K562 treated with DMSO at 1 percent for 24 hours (cell line): ENCODE measurements around the gene L1TD1. TPM values are rescaled to one million over a fixed set of nuclear protein-coding genes. Genes with fewer than 3 reads are reported as not detected.

ENCODE experiments used
- total RNA-seq: library from RNA; unstranded; fragments of 300-600 nt; gene quantifications from 2 replicates; pipeline ENCODE4 v1.2.3, GENCODE V29; 2022; ENCODE audit warnings: low read depth; ENCODE audit not compliant: insufficient read depth

L1TD1 gene, protein sequence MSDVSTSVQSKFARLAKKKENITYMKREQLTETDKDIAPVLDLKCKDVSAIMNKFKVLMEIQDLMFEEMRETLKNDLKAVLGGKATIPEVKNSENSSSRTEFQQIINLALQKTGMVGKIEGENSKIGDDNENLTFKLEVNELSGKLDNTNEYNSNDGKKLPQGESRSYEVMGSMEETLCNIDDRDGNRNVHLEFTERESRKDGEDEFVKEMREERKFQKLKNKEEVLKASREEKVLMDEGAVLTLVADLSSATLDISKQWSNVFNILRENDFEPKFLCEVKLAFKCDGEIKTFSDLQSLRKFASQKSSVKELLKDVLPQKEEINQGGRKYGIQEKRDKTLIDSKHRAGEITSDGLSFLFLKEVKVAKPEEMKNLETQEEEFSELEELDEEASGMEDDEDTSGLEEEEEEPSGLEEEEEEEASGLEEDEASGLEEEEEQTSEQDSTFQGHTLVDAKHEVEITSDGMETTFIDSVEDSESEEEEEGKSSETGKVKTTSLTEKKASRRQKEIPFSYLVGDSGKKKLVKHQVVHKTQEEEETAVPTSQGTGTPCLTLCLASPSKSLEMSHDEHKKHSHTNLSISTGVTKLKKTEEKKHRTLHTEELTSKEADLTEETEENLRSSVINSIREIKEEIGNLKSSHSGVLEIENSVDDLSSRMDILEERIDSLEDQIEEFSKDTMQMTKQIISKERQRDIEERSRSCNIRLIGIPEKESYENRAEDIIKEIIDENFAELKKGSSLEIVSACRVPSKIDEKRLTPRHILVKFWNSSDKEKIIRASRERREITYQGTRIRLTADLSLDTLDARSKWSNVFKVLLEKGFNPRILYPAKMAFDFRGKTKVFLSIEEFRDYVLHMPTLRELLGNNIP
- not detected in 2 replicates for total RNA-seq

GRCh38 chr1:62194651-62195544 is at the start of gene L1TD1:
TSS of gene L1TD1 (plus strand) at chr1:62194849. CDS start at chr1:62206629, 11,780 bp downstream.

Other genes starting within 250 kb of the L1TD1 start
- gene KANK4, start 124.6 kb downstream of the L1TD1 start, total RNA-seq, result not detected in 2 replicates
- gene USP1, start 242.2 kb downstream of the L1TD1 start, total RNA-seq, result 25.2 and 28.7 TPM in 2 replicates